ENCODE data around the gene NADSYN1.

NADSYN1 gene

GRCh38 chr11:71542879-71543777 lies 90.1 kb downstream of the NADSYN1 start:
- Histone ChIP-seq H3K9ac (ENCODE audit: low read length) (no peak overlapping the region), H3K27me3 (ENCODE audit: insufficient read depth, low read length) (peaks cover 15% of the 10 kb centered on the region; the same call in 1 of the 2 replicates), H3K36me3 (ENCODE audit: insufficient read depth, low read length) (no peaks in the 10 kb centered on the region; the same call in 1 of the 2 replicates), H3K27ac (ENCODE audit: low read depth, low read length, poor library complexity, severe bottlenecking) (no peak overlapping the region), H3K79me2 (ENCODE audit: insufficient read depth, low read length) (no peaks in the 10 kb centered on the region), H3F3A (ENCODE audit: insufficient read depth, low read length) (no peaks in the 10 kb centered on the region), H3K4me2 (ENCODE audit: low read length) (no peak overlapping the region), H3K9me3 (ENCODE audit: low read length) (no peaks in the 10 kb centered on the region), H2AFZ (ENCODE audit: low read length) (no peak overlapping the region), H4K20me1 (ENCODE audit: insufficient read depth, low read length) (no peaks in the 10 kb centered on the region), H3K4me1 (ENCODE audit: insufficient read depth, low read length, severe bottlenecking) (no peaks in the 10 kb centered on the region), H3K4me3 (ENCODE audit: low read depth, low read length, poor library complexity, severe bottlenecking) (no peak overlapping the region), H3K9me2 (ENCODE audit: low read depth, low read length) (no peaks in the 10 kb centered on the region)
- TF ChIP-seq CTCF (IDR thresholded peaks at IDR 0.05; ENCODE audit: low read length): no peak
- TF ChIP-seq EZH2 (IDR thresholded peaks at IDR 0.05; ENCODE audit: borderline replicate concordance, low read length): no peak

- Histone ChIP-seq H3K9me2 (ENCODE audit: low read depth, low read length) (no peaks in the 10 kb centered on the region), H4K20me1 (ENCODE audit: insufficient read depth, low read length) (no peaks in the 10 kb centered on the region), H3K4me1 (ENCODE audit: insufficient read depth, low read length, severe bottlenecking) (no peaks in the 10 kb centered on the region), H3K79me2 (ENCODE audit: insufficient read depth, low read length) (no peaks in the 10 kb centered on the region), H3F3A (ENCODE audit: insufficient read depth, low read length) (no peaks in the 10 kb centered on the region), H3K36me3 (ENCODE audit: insufficient read depth, low read length) (no peaks in the 10 kb centered on the region; the same call in 1 of the 2 replicates), H3K27ac (ENCODE audit: low read depth, low read length, poor library complexity, severe bottlenecking) (no peak overlapping the region), H3K9me3 (ENCODE audit: low read length) (no peaks in the 10 kb centered on the region), H3K4me2 (ENCODE audit: low read length) (no peak overlapping the region), H3K4me3 (ENCODE audit: low read depth, low read length, poor library complexity, severe bottlenecking) (no peak overlapping the region), H3K27me3 (ENCODE audit: insufficient read depth, low read length) (peaks cover 15% of the 10 kb centered on the region; the same call in 1 of the 2 replicates), H2AFZ (ENCODE audit: low read length) (no peak overlapping the region), H3K9ac (ENCODE audit: low read length) (no peak overlapping the region)
- TF ChIP-seq CTCF (IDR thresholded peaks at IDR 0.05; ENCODE audit: low read length) (no peak), EZH2 (IDR thresholded peaks at IDR 0.05; ENCODE audit: borderline replicate concordance, low read length) (no peak)
Observed at GRCh38 chr11:71543866-71544265, 90.9 kb downstream of the NADSYN1 start.

GRCh38 chr11:71544525-71545214 lies 91.7 kb downstream of the NADSYN1 start:
- no peaks in the 10 kb centered on the region for H3K9me2 ChIP-seq (ENCODE audit: low read depth, low read length)
- H3K9me3 ChIP-seq (ENCODE audit: low read length): no peaks in the 10 kb centered on the region
- H2AFZ ChIP-seq (ENCODE audit: low read length): no peak overlapping the region
- no peaks in the 10 kb centered on the region for H3K4me1 ChIP-seq (ENCODE audit: insufficient read depth, low read length, severe bottlenecking)
- H3F3A ChIP-seq (ENCODE audit: insufficient read depth, low read length): no peaks in the 10 kb centered on the region
- no peaks in the 10 kb centered on the region for H4K20me1 ChIP-seq (ENCODE audit: insufficient read depth, low read length)
- H3K9ac ChIP-seq (ENCODE audit: low read length): no peak overlapping the region
- no peak for TF ChIP-seq CTCF (IDR thresholded peaks at IDR 0.05; ENCODE audit: low read length)
- TF ChIP-seq EZH2 (IDR thresholded peaks at IDR 0.05; ENCODE audit: borderline replicate concordance, low read length): no peak
- H3K27me3 ChIP-seq (ENCODE audit: insufficient read depth, low read length): peaks cover 15% of the 10 kb centered on the region; the same call in 1 of the 2 replicates
- H3K27ac ChIP-seq (ENCODE audit: low read depth, low read length, poor library complexity, severe bottlenecking): no peak overlapping the region
- H3K36me3 ChIP-seq (ENCODE audit: insufficient read depth, low read length): no peaks in the 10 kb centered on the region; the same call in 1 of the 2 replicates
- no peak overlapping the region for H3K4me2 ChIP-seq (ENCODE audit: low read length)
- H3K79me2 ChIP-seq (ENCODE audit: insufficient read depth, low read length): no peaks in the 10 kb centered on the region
- H3K4me3 ChIP-seq (ENCODE audit: low read depth, low read length, poor library complexity, severe bottlenecking): no peak overlapping the region
